Measurements from ENCODE around the gene DNAJC6. TPM values are rescaled to one million over a fixed set of nuclear protein-coding genes. Genes with fewer than 3 reads are reported as not detected.

Gene DNAJC6
- total RNA-seq, 1 donor from 2014 or later = 21.9 TPM

DNA sequence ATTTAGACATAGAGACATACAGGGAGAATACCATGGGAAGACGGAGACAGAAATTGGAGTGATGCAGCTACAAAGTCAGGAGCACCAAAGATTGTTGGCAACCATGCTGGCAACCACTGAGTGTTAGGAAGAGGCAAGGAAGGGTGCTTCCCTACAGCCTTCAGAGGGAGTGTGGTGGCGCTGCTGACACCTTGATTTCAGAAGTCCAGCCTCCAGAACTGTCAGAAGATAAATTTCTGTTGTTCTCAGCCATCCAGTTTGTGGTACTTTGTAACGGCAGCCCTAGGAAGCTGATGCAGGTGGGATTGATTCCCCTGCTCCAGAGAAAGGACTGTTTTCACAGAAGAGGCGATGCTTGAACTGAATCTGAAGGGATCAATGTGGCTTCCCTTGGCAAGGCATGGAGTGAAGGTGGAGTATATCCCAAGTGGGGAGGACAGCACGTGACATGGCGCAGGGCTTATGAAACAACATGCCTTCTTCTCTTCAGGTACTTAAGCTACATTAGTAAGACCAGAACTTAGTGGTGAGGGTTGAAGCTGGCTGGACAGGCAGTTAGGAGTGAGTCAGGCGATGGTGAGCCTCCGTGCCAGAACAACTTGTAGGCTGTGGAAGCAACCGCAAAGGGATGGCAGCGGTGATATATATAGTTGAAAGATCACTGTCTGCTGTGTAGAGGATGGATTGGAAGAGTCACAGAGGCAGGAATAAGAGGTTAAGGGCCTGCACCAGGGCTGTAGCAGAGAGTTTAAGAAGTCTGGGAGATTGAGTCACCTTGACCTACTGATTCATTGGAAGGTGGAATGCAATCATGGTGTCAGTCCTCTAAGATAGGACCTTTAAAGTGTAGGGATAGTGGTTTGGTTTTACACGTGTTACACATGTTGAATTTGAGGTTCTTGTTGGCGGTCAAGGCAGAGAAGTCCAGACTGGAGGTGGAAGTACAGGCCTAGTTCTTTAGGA, 113.2 kb downstream of the DNAJC6 start:
- H3K9me3 ChIP-seq (ENCODE audit: low read depth) = no peaks in the 10 kb centered on the region
- H3K27ac Mint-ChIP-seq = no peak overlapping the region
- no peaks in the 10 kb centered on the region for H3K27me3 Mint-ChIP-seq (ENCODE audit: insufficient read depth, low read depth)
- peaks cover 13% of the 10 kb centered on the region for H4K20me1 ChIP-seq (ENCODE audit: low read depth)
- no peaks in the 10 kb centered on the region for H3K9me3 Mint-ChIP-seq
- H3K79me2 ChIP-seq (ENCODE audit: low read depth) = peaks cover 47% of the 10 kb centered on the region
- no peaks in the 10 kb centered on the region for H3K27me3 ChIP-seq
- H3K27ac ChIP-seq = no peak overlapping the region
- H2AFZ ChIP-seq (replicated peaks) = no peak overlapping the region
- H3F3A ChIP-seq (ENCODE audit: low read depth) = peaks cover 35% of the 10 kb centered on the region
- peaks cover 24% of the 10 kb centered on the region for H3K4me1 ChIP-seq
- H3K36me3 ChIP-seq = no peaks in the 10 kb centered on the region
- no peak for DNase-seq (ENCODE audit: low spot score)
- TF ChIP-seq, protein P1, sequence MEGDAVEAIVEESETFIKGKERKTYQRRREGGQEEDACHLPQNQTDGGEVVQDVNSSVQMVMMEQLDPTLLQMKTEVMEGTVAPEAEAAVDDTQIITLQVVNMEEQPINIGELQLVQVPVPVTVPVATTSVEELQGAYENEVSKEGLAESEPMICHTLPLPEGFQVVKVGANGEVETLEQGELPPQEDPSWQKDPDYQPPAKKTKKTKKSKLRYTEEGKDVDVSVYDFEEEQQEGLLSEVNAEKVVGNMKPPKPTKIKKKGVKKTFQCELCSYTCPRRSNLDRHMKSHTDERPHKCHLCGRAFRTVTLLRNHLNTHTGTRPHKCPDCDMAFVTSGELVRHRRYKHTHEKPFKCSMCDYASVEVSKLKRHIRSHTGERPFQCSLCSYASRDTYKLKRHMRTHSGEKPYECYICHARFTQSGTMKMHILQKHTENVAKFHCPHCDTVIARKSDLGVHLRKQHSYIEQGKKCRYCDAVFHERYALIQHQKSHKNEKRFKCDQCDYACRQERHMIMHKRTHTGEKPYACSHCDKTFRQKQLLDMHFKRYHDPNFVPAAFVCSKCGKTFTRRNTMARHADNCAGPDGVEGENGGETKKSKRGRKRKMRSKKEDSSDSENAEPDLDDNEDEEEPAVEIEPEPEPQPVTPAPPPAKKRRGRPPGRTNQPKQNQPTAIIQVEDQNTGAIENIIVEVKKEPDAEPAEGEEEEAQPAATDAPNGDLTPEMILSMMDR (IDR thresholded peaks at IDR 0.05) = no peak
- TF ChIP-seq EZH2phosphoT487 (IDR thresholded peaks at IDR 0.05) (no peak), EZH2 (IDR thresholded peaks at IDR 0.05) (no peak)
- peaks cover 15% of the 10 kb centered on the region for H3K36me3 Mint-ChIP-seq
- H3K4me1 Mint-ChIP-seq = peaks cover 13% of the 10 kb centered on the region
- peak overlapping the region; percentile 93 for H3K4me3 ChIP-seq
- H3K4me3 Mint-ChIP-seq = no peak overlapping the region
- H3K9ac ChIP-seq = no peak overlapping the region
- peak overlapping the region; percentile 96 for H3K4me2 ChIP-seq

DNA sequence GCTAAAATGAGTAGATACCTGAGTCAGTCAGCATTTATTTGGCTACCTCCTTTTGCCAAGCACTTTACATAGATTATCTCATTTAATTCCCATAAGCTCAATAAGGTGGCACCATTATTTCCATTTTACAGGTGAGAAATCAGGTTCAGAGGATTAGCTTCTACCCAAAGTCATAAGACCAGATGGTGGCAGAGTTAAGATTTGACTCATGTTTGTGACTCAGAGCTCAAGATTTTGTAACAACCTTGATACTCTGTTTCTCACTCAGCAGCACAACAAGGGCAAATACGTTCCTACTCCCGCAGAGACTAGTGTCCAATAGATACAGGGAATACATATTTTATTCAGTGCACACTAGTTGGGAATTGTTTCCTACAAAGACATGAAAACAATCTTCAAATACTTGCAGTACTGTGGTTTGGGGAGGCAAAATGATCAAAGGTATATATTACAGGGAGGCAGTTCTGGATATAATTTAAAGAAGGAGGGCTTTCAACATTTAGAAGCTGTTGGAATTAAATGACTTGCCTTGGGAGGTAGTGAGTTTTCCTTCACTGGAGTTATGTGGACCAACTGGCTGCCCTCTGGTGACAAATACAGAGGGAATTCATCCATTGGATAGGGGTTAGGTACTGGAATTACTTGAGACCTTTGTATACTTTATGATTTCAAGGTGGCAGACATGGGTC, 114.7 kb downstream of the DNAJC6 start:
- H3K36me3 Mint-ChIP-seq = peaks cover 19% of the 10 kb centered on the region
- Histone ChIP-seq H4K20me1 (ENCODE audit: low read depth) (peaks cover 17% of the 10 kb centered on the region), H3K27ac (no peak overlapping the region), H3K9ac (no peak overlapping the region), H3K9me3 (ENCODE audit: low read depth) (no peaks in the 10 kb centered on the region), H3K4me1 (peaks cover 35% of the 10 kb centered on the region), H3K27me3 (no peaks in the 10 kb centered on the region), H3K36me3 (no peaks in the 10 kb centered on the region), H3K4me2 (no peak overlapping the region), H3K79me2 (ENCODE audit: low read depth) (peaks cover 47% of the 10 kb centered on the region), H3K4me3 (no peak overlapping the region), H3F3A (ENCODE audit: low read depth) (peaks cover 40% of the 10 kb centered on the region), H2AFZ (replicated peaks) (no peak overlapping the region)
- H3K4me1 Mint-ChIP-seq = peaks cover 12% of the 10 kb centered on the region
- DNase-seq (ENCODE audit: low spot score) = no peak
- H3K4me3 Mint-ChIP-seq = no peak overlapping the region
- no peaks in the 10 kb centered on the region for H3K27me3 Mint-ChIP-seq (ENCODE audit: insufficient read depth, low read depth)
- H3K9me3 Mint-ChIP-seq = no peaks in the 10 kb centered on the region
- TF ChIP-seq EZH2 (IDR thresholded peaks at IDR 0.05) (no peak), EZH2phosphoT487 (IDR thresholded peaks at IDR 0.05) (no peak)
- TF ChIP-seq, protein P1 (IDR thresholded peaks at IDR 0.05) = no peak
- no peak overlapping the region for H3K27ac Mint-ChIP-seq

DNA sequence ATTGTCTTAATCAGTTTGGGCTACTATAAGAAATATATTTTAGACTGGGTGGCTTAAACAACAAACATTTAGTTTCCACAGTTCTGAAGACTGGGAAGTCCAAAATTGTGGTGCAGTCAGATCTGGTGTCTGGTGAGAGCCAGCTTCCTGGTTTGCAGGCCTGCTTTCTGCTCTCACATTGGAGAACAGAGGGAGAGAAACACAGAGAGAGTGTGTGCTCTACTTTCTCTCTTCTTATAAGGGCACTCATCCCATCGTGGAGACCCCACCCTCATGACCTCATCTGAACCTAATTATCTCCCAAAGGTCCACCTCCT, 115.2 kb downstream of the DNAJC6 start:
- Mint-ChIP-seq H3K4me1 (peaks cover 11% of the 10 kb centered on the region), H3K36me3 (peaks cover 20% of the 10 kb centered on the region), H3K27me3 (ENCODE audit: insufficient read depth, low read depth) (no peaks in the 10 kb centered on the region), H3K4me3 (no peak overlapping the region), H3K9me3 (no peaks in the 10 kb centered on the region), H3K27ac (no peak overlapping the region)
- Histone ChIP-seq H3K27me3 (no peaks in the 10 kb centered on the region), H4K20me1 (ENCODE audit: low read depth) (peaks cover 22% of the 10 kb centered on the region), H3K79me2 (ENCODE audit: low read depth) (peaks cover 47% of the 10 kb centered on the region), H3K4me1 (peaks cover 36% of the 10 kb centered on the region), H3K9ac (no peak overlapping the region), H3F3A (ENCODE audit: low read depth) (peaks cover 40% of the 10 kb centered on the region), H3K4me2 (no peak overlapping the region), H3K36me3 (no peaks in the 10 kb centered on the region), H3K27ac (no peak overlapping the region), H2AFZ (replicated peaks) (no peak overlapping the region), H3K4me3 (no peak overlapping the region), H3K9me3 (ENCODE audit: low read depth) (no peaks in the 10 kb centered on the region)
- DNase-seq (ENCODE audit: low spot score) = no peak
- TF ChIP-seq EZH2phosphoT487 (IDR thresholded peaks at IDR 0.05) = no peak
- TF ChIP-seq EZH2 (IDR thresholded peaks at IDR 0.05) = no peak
- TF ChIP-seq, protein P1 (IDR thresholded peaks at IDR 0.05) = no peak

Measured in neural progenitor cell (in vitro differentiated cells).